BE2C (cell line): ENCODE measurements around the gene ATAD5.
"Not testable (repeated sequence)": the region's sequence is repeated elsewhere in the genome, so short reads cannot be mapped to it uniquely, and the experiment has no call there.

Experiments
- DNase-seq: peaks from one replicate; pipeline ENCODE4 v3.0.0-alpha.2; 2020
- H3K27me3 ChIP-seq: fragments of 250-450 bp; sonication (Bioruptor Pico); 2 replicates; pipeline ENCODE4 v1.5.1; 2020; ENCODE audit warnings: mild to moderate bottlenecking
- H3K36me3 ChIP-seq: fragments of 250-450 bp; sonication (Bioruptor Pico); 2 replicates; pipeline ENCODE4 v1.5.1; 2020; ENCODE audit warnings: mild to moderate bottlenecking
- H3K4me1 ChIP-seq: fragments of 250-450 bp; sonication (Bioruptor Pico); 2 replicates; pipeline ENCODE4 v1.5.1; 2020
- H3K4me3 ChIP-seq: 2 replicates; pipeline ENCODE4 v1.5.1; 2011; ENCODE audit warnings: low read depth, low read length
- H3K9me3 ChIP-seq: fragments of 250-450 bp; sonication (Bioruptor Pico); 2 replicates; pipeline ENCODE4 v1.5.1; 2020
- CTCF ChIP-seq: IDR thresholded peaks from 2 replicates; pipeline ENCODE4 v1.5.1; 2012; ENCODE audit warnings: mild to moderate bottlenecking, low read depth, low read length

The ATAD5 gene

DNA sequence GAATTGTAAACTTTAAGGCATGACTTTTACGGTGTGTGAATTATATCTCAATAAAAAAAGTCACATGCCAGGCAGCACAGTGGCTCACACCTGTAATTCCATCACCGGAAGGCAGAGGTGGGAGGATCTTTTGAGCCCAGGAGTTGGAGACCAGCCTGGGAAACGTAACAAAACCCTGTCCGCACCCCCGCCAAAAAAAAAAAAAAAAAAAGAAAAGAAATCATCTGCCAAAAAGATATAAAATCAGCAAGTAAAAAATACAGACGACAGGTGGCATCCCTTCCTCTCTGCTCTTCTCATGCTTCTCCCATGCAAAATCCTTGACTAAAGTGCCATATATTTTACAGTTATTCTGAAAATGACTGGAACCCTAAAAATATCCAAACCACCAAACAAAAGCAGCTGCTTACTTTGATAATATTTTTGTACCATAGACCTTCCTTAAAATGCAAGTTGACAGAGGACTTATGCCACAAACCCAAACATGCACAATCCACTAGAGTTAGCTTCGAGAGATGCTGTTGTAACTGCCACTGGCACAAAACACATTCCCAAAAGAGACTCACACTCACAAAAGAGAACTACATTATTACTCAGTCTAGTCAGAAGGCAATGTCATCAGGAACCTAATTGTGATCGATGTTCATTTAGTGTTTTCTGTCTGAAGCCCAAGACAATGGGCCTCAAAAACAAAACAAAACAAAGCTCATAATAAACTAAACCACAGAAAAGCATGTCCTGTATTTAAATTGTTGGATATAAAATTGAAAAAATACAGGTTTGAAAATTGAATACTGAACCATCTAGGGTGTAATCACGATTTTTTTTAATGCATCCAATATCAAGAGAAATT is 9.7 kb upstream of the ATAD5 start:
- Histone ChIP-seq H3K4me3 (no peak overlapping the region), H3K4me1 (no peaks in the 10 kb centered on the region; the same call in 1 of the 2 replicates), H3K27me3 (no peaks in the 10 kb centered on the region), H3K9me3 (no peaks in the 10 kb centered on the region), H3K36me3 (no peaks in the 10 kb centered on the region)
- no peak for DNase-seq
- no peak for TF ChIP-seq CTCF

GRCh38 chr17:30822919-30823318 is 8.8 kb upstream of the ATAD5 start:
- not testable (repeated sequence) for H3K36me3 ChIP-seq, H3K27me3 ChIP-seq, DNase-seq, H3K9me3 ChIP-seq, H3K4me1 ChIP-seq, H3K4me3 ChIP-seq

DNA sequence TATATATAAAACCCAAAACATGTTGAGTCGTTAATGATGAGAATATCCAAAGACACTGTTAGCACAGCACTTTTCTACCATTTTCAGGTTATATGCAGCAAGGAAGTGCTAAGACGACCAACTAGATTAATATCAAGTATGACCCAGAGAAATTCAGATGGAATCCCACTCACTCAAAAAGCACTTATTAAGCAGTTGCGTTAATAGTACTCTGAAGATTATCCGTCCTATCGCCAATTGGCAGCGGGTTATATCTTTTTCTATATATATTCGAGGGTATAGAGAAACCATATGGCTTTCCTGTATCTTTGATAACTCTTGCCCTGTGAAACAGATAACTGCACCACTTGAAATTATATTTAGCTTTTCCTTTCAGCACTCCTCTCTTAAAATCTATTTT is 8.3 kb upstream of the ATAD5 start:
- no peaks in the 10 kb centered on the region for H3K36me3 ChIP-seq
- H3K9me3 ChIP-seq = no peaks in the 10 kb centered on the region
- H3K4me3 ChIP-seq = peak overlapping the region; percentile 78
- TF ChIP-seq CTCF = no peak
- H3K4me1 ChIP-seq = no peaks in the 10 kb centered on the region; the same call in 1 of the 2 replicates
- no peak for DNase-seq
- no peaks in the 10 kb centered on the region for H3K27me3 ChIP-seq

GRCh38 chr17:30824002-30824355 is 7.8 kb upstream of the ATAD5 start:
- DNase-seq = peak; percentile 5
- Histone ChIP-seq H3K4me1 (no peaks in the 10 kb centered on the region; the same call in 1 of the 2 replicates), H3K9me3 (no peaks in the 10 kb centered on the region), H3K36me3 (no peaks in the 10 kb centered on the region), H3K27me3 (no peaks in the 10 kb centered on the region), H3K4me3 (peak overlapping the region; percentile 78)
- TF ChIP-seq CTCF = no peak

DNA sequence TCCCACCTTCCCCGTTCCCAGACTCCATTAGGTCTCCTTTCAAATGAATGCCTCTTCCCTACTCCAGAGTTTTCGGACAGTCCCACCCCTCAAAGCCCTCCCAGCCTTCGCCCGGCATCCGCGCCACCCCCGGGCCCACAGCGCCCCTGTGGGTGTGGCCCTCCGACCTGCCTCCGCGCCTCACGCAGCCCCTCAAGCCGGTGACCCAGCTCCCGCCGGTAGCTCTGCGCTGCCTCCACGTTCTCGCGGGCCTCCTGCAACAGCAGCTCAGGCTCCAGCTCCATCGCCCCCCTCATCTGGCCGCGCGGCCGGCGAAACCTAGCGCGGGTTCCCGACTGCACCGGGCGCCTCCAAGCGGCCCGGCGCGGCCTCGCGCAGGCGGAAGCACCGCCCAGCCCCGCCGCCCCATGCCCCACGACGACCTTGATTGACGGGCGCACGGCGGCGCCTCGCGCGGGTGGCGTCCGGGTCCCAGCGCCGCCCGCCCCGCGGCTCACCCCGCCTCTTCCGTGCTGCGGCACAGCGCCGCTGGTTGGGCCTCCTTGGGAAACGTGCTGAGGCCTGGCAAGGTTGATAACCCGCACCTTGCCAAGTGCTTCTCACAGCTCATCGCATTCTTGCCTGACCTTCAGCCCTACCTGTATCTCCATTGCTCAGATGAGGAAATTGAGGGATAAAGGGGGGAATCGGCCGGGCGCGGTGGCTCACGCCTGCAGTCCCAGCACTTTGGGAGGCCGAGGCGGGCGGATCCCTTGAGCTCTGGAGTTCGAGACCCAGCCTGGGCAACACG is 7.2 kb upstream of the ATAD5 start, which contains the start of gene CRLF3:
TSS of gene CRLF3 (minus strand) at position 337 of the 790 bp plus-strand sequence. CDS start at position 296, 41 bp downstream.
- no peaks in the 10 kb centered on the region for H3K9me3 ChIP-seq
- no peaks in the 10 kb centered on the region; the same call in 1 of the 2 replicates for H3K4me1 ChIP-seq
- no peaks in the 10 kb centered on the region for H3K36me3 ChIP-seq
- peak within 1 kb of the TSS; percentile 78 for H3K4me3 ChIP-seq
- TF ChIP-seq CTCF = peak; percentile 24; the same call in 1 of the 2 replicates
- H3K27me3 ChIP-seq = no peaks in the 10 kb centered on the region
- peak; percentile 88 for DNase-seq

GRCh38 chr17:30827082-30827481 is 4.7 kb upstream of the ATAD5 start:
- no peak for TF ChIP-seq CTCF
- no peaks in the 10 kb centered on the region for H3K36me3 ChIP-seq
- no peaks in the 10 kb centered on the region; the same call in 1 of the 2 replicates for H3K4me1 ChIP-seq
- H3K4me3 ChIP-seq = no peak overlapping the region
- H3K9me3 ChIP-seq = no peaks in the 10 kb centered on the region
- no peak for DNase-seq
- no peaks in the 10 kb centered on the region for H3K27me3 ChIP-seq
